ENCODE results near the gene TTK.
"Not testable (repeated sequence)": the region's sequence is repeated elsewhere in the genome, so short reads cannot be mapped to it uniquely, and the experiment has no call there.

The TTK gene

GRCh38 chr6:80005406-80005805, 957 bp downstream of the TTK start:
- H3K4me1 Mint-ChIP-seq, result peaks cover 29% of the 10 kb centered on the region
- H3K36me3 Mint-ChIP-seq (ENCODE audit: low read depth), result peaks cover 32% of the 10 kb centered on the region
- DNase-seq, result no peak
- H3K4me3 Mint-ChIP-seq, result peak overlapping the region; percentile 95
- no peaks in the 10 kb centered on the region for H3K27me3 Mint-ChIP-seq
- no peaks in the 10 kb centered on the region for H3K9me3 Mint-ChIP-seq
- H3K27ac Mint-ChIP-seq, result peak overlapping the region; percentile 92
- no peak for ATAC-seq

- H3K36me3 Mint-ChIP-seq (ENCODE audit: low read depth), result peaks cover 40% of the 10 kb centered on the region
- H3K9me3 Mint-ChIP-seq, result no peaks in the 10 kb centered on the region
- peak overlapping the region; percentile 95 for H3K4me3 Mint-ChIP-seq
- DNase-seq (no peak), ATAC-seq (no peak)
- H3K27ac Mint-ChIP-seq, result no peak overlapping the region
- no peaks in the 10 kb centered on the region for H3K27me3 Mint-ChIP-seq
- peaks cover 29% of the 10 kb centered on the region for H3K4me1 Mint-ChIP-seq
Observed at GRCh38 chr6:80006541-80006940, 2.1 kb downstream of the TTK start.

GRCh38 chr6:80009531-80009930, 5.1 kb downstream of the TTK start:
- Mint-ChIP-seq H3K27ac (no peak overlapping the region), H3K27me3 (no peaks in the 10 kb centered on the region), H3K9me3 (no peaks in the 10 kb centered on the region), H3K4me1 (peaks cover 16% of the 10 kb centered on the region), H3K4me3 (no peak overlapping the region), H3K36me3 (ENCODE audit: low read depth) (peaks cover 64% of the 10 kb centered on the region)
- ATAC-seq (no peak), DNase-seq (no peak)

- Mint-ChIP-seq H3K36me3 (ENCODE audit: low read depth) (peaks cover 72% of the 10 kb centered on the region), H3K4me3 (no peak overlapping the region), H3K27ac (no peak overlapping the region), H3K9me3 (no peaks in the 10 kb centered on the region), H3K4me1 (peaks cover 10% of the 10 kb centered on the region), H3K27me3 (no peaks in the 10 kb centered on the region)
- DNase-seq (no peak), ATAC-seq (no peak)
Observed at GRCh38 chr6:80010288-80010687, 5.8 kb downstream of the TTK start.

- Mint-ChIP-seq H3K27me3 (no peaks in the 10 kb centered on the region), H3K9me3 (no peaks in the 10 kb centered on the region), H3K4me3 (no peak overlapping the region), H3K36me3 (ENCODE audit: low read depth) (peaks cover 52% of the 10 kb centered on the region), H3K4me1 (no peaks in the 10 kb centered on the region), H3K27ac (no peak overlapping the region)
- no peak for DNase-seq
- ATAC-seq, result no peak
Observed at GRCh38 chr6:80015839-80016435, 11.5 kb downstream of the TTK start.

GRCh38 chr6:80020381-80021120, 16.1 kb downstream of the TTK start:
- Mint-ChIP-seq H3K27ac (no peak overlapping the region), H3K36me3 (ENCODE audit: low read depth) (peaks cover 29% of the 10 kb centered on the region), H3K4me3 (no peak overlapping the region), H3K4me1 (no peaks in the 10 kb centered on the region), H3K27me3 (no peaks in the 10 kb centered on the region), H3K9me3 (no peaks in the 10 kb centered on the region)
- ATAC-seq (no peak), DNase-seq (no peak)

GRCh38 chr6:80021131-80021530, 16.7 kb downstream of the TTK start:
- Mint-ChIP-seq H3K27me3 (no peaks in the 10 kb centered on the region), H3K27ac (no peak overlapping the region), H3K36me3 (ENCODE audit: low read depth) (peaks cover 29% of the 10 kb centered on the region), H3K9me3 (no peaks in the 10 kb centered on the region), H3K4me1 (no peaks in the 10 kb centered on the region), H3K4me3 (no peak overlapping the region)
- DNase-seq (no peak), ATAC-seq (no peak)

GRCh38 chr6:80021591-80021990, 17.1 kb downstream of the TTK start:
- peaks cover 28% of the 10 kb centered on the region for H3K36me3 Mint-ChIP-seq (ENCODE audit: low read depth)
- no peaks in the 10 kb centered on the region for H3K4me1 Mint-ChIP-seq
- H3K9me3 Mint-ChIP-seq, result no peaks in the 10 kb centered on the region
- H3K27me3 Mint-ChIP-seq, result no peaks in the 10 kb centered on the region
- no peak overlapping the region for H3K27ac Mint-ChIP-seq
- H3K4me3 Mint-ChIP-seq, result no peak overlapping the region
- ATAC-seq, result no peak
- DNase-seq, result no peak

- ATAC-seq (no peak), DNase-seq (no peak)
- no peaks in the 10 kb centered on the region for H3K4me1 Mint-ChIP-seq
- H3K36me3 Mint-ChIP-seq (ENCODE audit: low read depth), result peaks cover 26% of the 10 kb centered on the region
- no peak overlapping the region for H3K27ac Mint-ChIP-seq
- no peaks in the 10 kb centered on the region for H3K9me3 Mint-ChIP-seq
- H3K4me3 Mint-ChIP-seq, result no peak overlapping the region
- H3K27me3 Mint-ChIP-seq, result no peaks in the 10 kb centered on the region
Observed at GRCh38 chr6:80022803-80023202, 18.4 kb downstream of the TTK start.

GRCh38 chr6:80028589-80028988, 24.1 kb downstream of the TTK start:
- Mint-ChIP-seq H3K4me3 (no peak overlapping the region), H3K36me3 (ENCODE audit: low read depth) (peaks cover 53% of the 10 kb centered on the region), H3K4me1 (no peaks in the 10 kb centered on the region), H3K27ac (no peak overlapping the region), H3K27me3 (no peaks in the 10 kb centered on the region), H3K9me3 (no peaks in the 10 kb centered on the region)
- ATAC-seq (no peak), DNase-seq (no peak)

- Mint-ChIP-seq H3K27ac (no peak overlapping the region), H3K36me3 (ENCODE audit: low read depth) (peaks cover 53% of the 10 kb centered on the region)
- no peak for ATAC-seq
Observed at GRCh38 chr6:80029470-80029869, 25.0 kb downstream of the TTK start.

GRCh38 chr6:80048220-80048619, 43.8 kb downstream of the TTK start:
- H3K36me3 Mint-ChIP-seq (ENCODE audit: low read depth), result peaks cover 22% of the 10 kb centered on the region
- H3K4me1 Mint-ChIP-seq, DNase-seq, H3K9me3 Mint-ChIP-seq, H3K27ac Mint-ChIP-seq, H3K27me3 Mint-ChIP-seq, H3K4me3 Mint-ChIP-seq, ATAC-seq: not testable (repeated sequence)

More at GRCh38 chr6:80029470-80029869, 25.0 kb downstream of the TTK start:
- DNase-seq, result no peak
- H3K4me1 Mint-ChIP-seq, result no peaks in the 10 kb centered on the region
- H3K9me3 Mint-ChIP-seq, result no peaks in the 10 kb centered on the region
- no peaks in the 10 kb centered on the region for H3K27me3 Mint-ChIP-seq
- no peak overlapping the region for H3K4me3 Mint-ChIP-seq

- DNase-seq (no peak), ATAC-seq (no peak)
- no peaks in the 10 kb centered on the region for H3K9me3 Mint-ChIP-seq
- no peaks in the 10 kb centered on the region for H3K36me3 Mint-ChIP-seq (ENCODE audit: low read depth)
- no peaks in the 10 kb centered on the region for H3K27me3 Mint-ChIP-seq
- no peak overlapping the region for H3K27ac Mint-ChIP-seq
- H3K4me1 Mint-ChIP-seq, result no peaks in the 10 kb centered on the region
- H3K4me3 Mint-ChIP-seq, result no peak overlapping the region
Observed at GRCh38 chr6:80060774-80061173, 56.3 kb downstream of the TTK start.

- not testable (repeated sequence) for H3K27ac Mint-ChIP-seq; DNase-seq; H3K27me3 Mint-ChIP-seq; H3K9me3 Mint-ChIP-seq; H3K4me3 Mint-ChIP-seq; H3K4me1 Mint-ChIP-seq; H3K36me3 Mint-ChIP-seq (ENCODE audit: low read depth); ATAC-seq
Observed at GRCh38 chr6:80068146-80068545, 63.7 kb downstream of the TTK start.

GRCh38 chr6:80070431-80070830, 66.0 kb downstream of the TTK start:
- H3K36me3 Mint-ChIP-seq (ENCODE audit: low read depth); H3K9me3 Mint-ChIP-seq; H3K27ac Mint-ChIP-seq; H3K4me1 Mint-ChIP-seq; DNase-seq; H3K4me3 Mint-ChIP-seq; H3K27me3 Mint-ChIP-seq; ATAC-seq: not testable (repeated sequence)

Data from activated naive CD8-positive, alpha-beta T cell treated with anti-CD3 and anti-CD28 coated beads, Interleukin-2, amount 50 U/mL, for 24 hours (primary cell).